Activated CD4-positive, alpha-beta memory T cell treated with anti-CD3 and anti-CD28 coated beads for 36 hours (primary cell): ENCODE results near the gene PPT1. TPM values are rescaled to one million over a fixed set of nuclear protein-coding genes. Genes with fewer than 3 reads are reported as not detected.
A peak's percentile ranks its signal among the peaks of the same experiment; 100 is the strongest.

Experiments used
- CTCF ChIA-PET: fragments of 350-600 bp; sonication (Branson Sonifier 250); formaldehyde crosslinking; loops from one replicate; lab custom pipeline; 2021; ENCODE audit warnings: antibody characterized with exemption, inconsistent platforms; lab: Charles Lee
- POLR2A ChIA-PET: fragments of 350-600 bp; sonication (Branson Sonifier 250); formaldehyde crosslinking; loops from one replicate; lab custom pipeline; 2021; ENCODE audit warnings: antibody characterized with exemption; lab: Charles Lee
- DNase-seq: peaks from one replicate; pipeline ENCODE4 v3.0.0-alpha.2; 2020
- H3K27ac Mint-ChIP-seq: one replicate; pipeline ENCODE4 v1.8.0; 2021; ENCODE audit warnings: mixed read lengths
- H3K27me3 Mint-ChIP-seq: one replicate; pipeline ENCODE4 v1.8.0; 2021; ENCODE audit warnings: mixed read lengths
- H3K36me3 Mint-ChIP-seq: one replicate; pipeline ENCODE4 v1.8.0; 2021; ENCODE audit warnings: mixed read lengths
- H3K4me1 Mint-ChIP-seq: one replicate; pipeline ENCODE4 v1.8.0; 2021; ENCODE audit warnings: low read depth, mixed read lengths
- H3K4me3 Mint-ChIP-seq: one replicate; pipeline ENCODE4 v1.8.0; 2021; ENCODE audit warnings: mild to moderate bottlenecking, mixed read lengths
- H3K9me3 Mint-ChIP-seq: one replicate; pipeline ENCODE4 v1.8.0; 2021; ENCODE audit warnings: mixed read lengths
- intact Hi-C: fragments of 100-400 bp; cut with micrococcal nuclease; formaldehyde crosslinking; loops from one replicate; pipeline ENCODE4 v1.15.1; 2023
- total RNA-seq, 2 experiments: library from RNA; stranded (reverse); gene quantifications; one replicate each; pipeline ENCODE4 v1.2.3, GENCODE V29; 2021

Gene PPT1
- total RNA-seq, 2 experiments from 2014 or later, result 67.1 to 67.4 TPM

- Mint-ChIP-seq H3K27ac (peak overlapping the region; percentile 68), H3K9me3 (no peaks in the 10 kb centered on the region), H3K4me1 (peaks cover 58% of the 10 kb centered on the region), H3K36me3 (peaks cover 75% of the 10 kb centered on the region), H3K4me3 (no peak overlapping the region), H3K27me3 (no peaks in the 10 kb centered on the region)
- POLR2A ChIA-PET, result interaction anchor here (0.7 kb wide), 1 partner anchor 321 kb away, joined by 4 read pairs; no protein-coding TSS in a partner anchor
- no peak for DNase-seq
- CTCF ChIA-PET, result interaction anchor here (0.9 to 4.7 kb wide), 3 partner anchors 13 to 79 kb away, joined by 4 to 25 read pairs (median 8); no protein-coding TSS in a partner anchor
- intact Hi-C loops, result no loop called here
These were observed 32.1 kb downstream of the PPT1 start for GRCh38 chr1:40064797-40065499.

- ChIA-PET POLR2A (interaction anchor here (0.9 to 1.6 kb wide), 4 partner anchors 15 to 313 kb away, joined by 3 to 8 read pairs (median 4); partner anchors contain the start of genes CAP1 and SMAP2), CTCF (interaction anchor here (0.6 to 1.9 kb wide), 12 partner anchors 17 to 508 kb away, joined by 3 to 9 read pairs (median 4); partner anchors contain the start of gene CAP1)
- DNase-seq, result no peak
- intact Hi-C loops, result loop anchor here (2.0 kb wide), 1 partner anchor 45 kb away; no protein-coding TSS in a partner anchor
- H3K4me1 Mint-ChIP-seq, result peaks cover 83% of the 10 kb centered on the region
- peak overlapping the region; percentile 78 for H3K27ac Mint-ChIP-seq
- H3K27me3 Mint-ChIP-seq, result no peaks in the 10 kb centered on the region
- peaks cover 58% of the 10 kb centered on the region for H3K36me3 Mint-ChIP-seq
- H3K9me3 Mint-ChIP-seq, result no peaks in the 10 kb centered on the region
- no peak overlapping the region for H3K4me3 Mint-ChIP-seq
These were observed 36.9 kb downstream of the PPT1 start for GRCh38 chr1:40059960-40060750.

- Mint-ChIP-seq H3K27ac (peak overlapping the region; percentile 78), H3K4me1 (peaks cover 84% of the 10 kb centered on the region), H3K36me3 (peaks cover 54% of the 10 kb centered on the region), H3K4me3 (peak overlapping the region; percentile 30), H3K9me3 (no peaks in the 10 kb centered on the region), H3K27me3 (no peaks in the 10 kb centered on the region)
- POLR2A ChIA-PET, result interaction anchor here (1.0 to 1.6 kb wide), 4 partner anchors 10 to 20 kb away, joined by 3 to 16 read pairs (median 6); partner anchors contain the start of gene CAP1
- intact Hi-C loops, result loop anchor here (2.0 kb wide), 1 partner anchor 45 kb away; no protein-coding TSS in a partner anchor
- DNase-seq, result no peak
- CTCF ChIA-PET, result interaction anchor here (0.6 to 1.9 kb wide), 9 partner anchors 19 to 509 kb away, joined by 3 to 9 read pairs (median 3); partner anchors contain the start of gene CAP1
These were observed 37.6 kb downstream of the PPT1 start for GRCh38 chr1:40059338-40059959.

DNA sequence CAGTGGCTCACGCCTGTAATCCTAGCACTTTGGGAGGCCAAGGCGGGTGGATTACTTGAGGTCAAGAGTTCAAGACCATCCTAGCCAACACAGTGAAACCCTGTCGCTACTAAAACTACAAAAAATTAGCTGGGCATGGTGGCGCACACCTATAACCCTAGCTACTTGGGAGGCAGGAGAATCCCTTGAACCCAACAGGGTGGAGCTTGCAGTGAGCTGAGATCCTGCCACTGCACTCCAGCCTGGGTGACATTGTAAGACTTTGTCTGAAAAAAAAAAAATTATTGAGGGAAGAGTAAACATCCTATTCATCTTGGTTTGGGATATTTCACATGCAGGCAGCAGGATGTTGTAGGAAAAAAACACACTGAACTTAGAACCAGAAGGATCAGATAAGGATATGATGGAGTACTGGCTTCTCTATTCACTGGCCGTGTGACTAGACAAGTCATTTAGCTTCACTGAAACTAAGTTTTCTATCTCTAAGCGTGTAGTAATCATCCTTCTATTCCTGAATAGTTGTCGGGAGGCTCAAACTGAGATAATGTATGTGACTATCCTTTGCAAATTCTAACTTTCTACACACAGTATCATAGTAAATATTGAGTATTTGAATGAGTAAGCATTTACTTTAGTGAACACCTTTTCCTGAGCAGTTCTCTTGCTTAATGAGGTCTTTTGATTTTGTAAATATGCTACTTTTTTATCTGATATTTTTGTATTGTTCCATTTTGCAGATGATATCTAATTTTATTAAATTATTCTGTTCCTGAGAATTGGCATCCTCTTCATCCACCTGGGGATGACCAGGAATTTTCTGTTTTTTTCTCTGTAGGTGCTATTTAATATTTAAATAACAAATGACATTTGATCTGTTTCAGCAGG lies 38.4 kb downstream of the PPT1 start:
- no peak overlapping the region for H3K4me3 Mint-ChIP-seq
- intact Hi-C loops, result loop anchor here (1.0 to 2.0 kb wide), 2 partner anchors 8 to 46 kb away; no protein-coding TSS in a partner anchor
- H3K27me3 Mint-ChIP-seq, result no peaks in the 10 kb centered on the region
- H3K9me3 Mint-ChIP-seq, result no peaks in the 10 kb centered on the region
- peaks cover 48% of the 10 kb centered on the region for H3K36me3 Mint-ChIP-seq
- ChIA-PET CTCF (interaction anchor here (0.6 to 1.8 kb wide), 5 partner anchors 19 to 717 kb away, joined by 3 to 9 read pairs (median 4); partner anchors contain the start of gene CAP1), POLR2A (interaction anchor here (0.9 to 1.4 kb wide), 3 partner anchors 10 to 18 kb away, joined by 4 to 16 read pairs (median 6); partner anchors contain the start of gene CAP1)
- peak overlapping the region; percentile 78 for H3K27ac Mint-ChIP-seq
- DNase-seq, result no peak
- peaks cover 82% of the 10 kb centered on the region for H3K4me1 Mint-ChIP-seq

DNA sequence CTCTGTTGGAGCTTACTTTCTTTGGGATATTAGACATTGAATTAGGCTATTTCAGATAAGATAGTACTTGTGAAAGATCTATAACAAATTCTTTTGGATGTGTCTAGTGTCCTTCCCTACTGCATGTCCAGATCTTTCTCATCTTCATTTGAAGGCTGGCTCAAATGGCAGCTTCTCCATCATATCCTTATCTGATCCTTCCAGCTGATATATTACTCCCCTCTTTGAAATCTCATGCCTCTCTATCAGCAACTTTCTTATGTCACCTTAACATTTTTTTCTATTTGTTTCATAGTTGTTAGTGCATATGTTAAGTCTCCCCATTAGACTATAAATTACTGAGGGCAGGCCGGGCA lies 39.0 kb downstream of the PPT1 start:
- Mint-ChIP-seq H3K36me3 (peaks cover 46% of the 10 kb centered on the region), H3K4me1 (peaks cover 82% of the 10 kb centered on the region), H3K27ac (peak overlapping the region; percentile 78), H3K27me3 (no peaks in the 10 kb centered on the region), H3K9me3 (no peaks in the 10 kb centered on the region), H3K4me3 (no peak overlapping the region)
- DNase-seq, result no peak
- ChIA-PET POLR2A (interaction anchor here (0.9 to 1.4 kb wide), 3 partner anchors 9 to 17 kb away, joined by 4 to 16 read pairs (median 6); partner anchors contain the start of gene CAP1), CTCF (interaction anchor here (0.9 to 2.0 kb wide), 5 partner anchors 21 to 139 kb away, joined by 3 to 7 read pairs (median 3); no protein-coding TSS in a partner anchor)
- intact Hi-C loops, result loop anchor here (1.0 to 2.0 kb wide), 2 partner anchors 8 to 47 kb away; no protein-coding TSS in a partner anchor

- intact Hi-C loops, result loop anchor here (1.0 to 2.0 kb wide), 2 partner anchors 7 to 47 kb away; no protein-coding TSS in a partner anchor
- Mint-ChIP-seq H3K9me3 (no peaks in the 10 kb centered on the region), H3K27me3 (no peaks in the 10 kb centered on the region), H3K4me1 (peaks cover 86% of the 10 kb centered on the region), H3K4me3 (no peak overlapping the region), H3K27ac (peak overlapping the region; percentile 70), H3K36me3 (peaks cover 44% of the 10 kb centered on the region)
- ChIA-PET CTCF (interaction anchor here (0.9 to 2.0 kb wide), 5 partner anchors 21 to 138 kb away, joined by 3 to 7 read pairs (median 3); no protein-coding TSS in a partner anchor), POLR2A (interaction anchor here (0.6 to 1.1 kb wide), 2 partner anchors 14 to 17 kb away, joined by 3 to 6 read pairs; partner anchors contain the start of gene CAP1)
- no peak for DNase-seq
These were observed 39.6 kb downstream of the PPT1 start for GRCh38 chr1:40057310-40058030.

DNA sequence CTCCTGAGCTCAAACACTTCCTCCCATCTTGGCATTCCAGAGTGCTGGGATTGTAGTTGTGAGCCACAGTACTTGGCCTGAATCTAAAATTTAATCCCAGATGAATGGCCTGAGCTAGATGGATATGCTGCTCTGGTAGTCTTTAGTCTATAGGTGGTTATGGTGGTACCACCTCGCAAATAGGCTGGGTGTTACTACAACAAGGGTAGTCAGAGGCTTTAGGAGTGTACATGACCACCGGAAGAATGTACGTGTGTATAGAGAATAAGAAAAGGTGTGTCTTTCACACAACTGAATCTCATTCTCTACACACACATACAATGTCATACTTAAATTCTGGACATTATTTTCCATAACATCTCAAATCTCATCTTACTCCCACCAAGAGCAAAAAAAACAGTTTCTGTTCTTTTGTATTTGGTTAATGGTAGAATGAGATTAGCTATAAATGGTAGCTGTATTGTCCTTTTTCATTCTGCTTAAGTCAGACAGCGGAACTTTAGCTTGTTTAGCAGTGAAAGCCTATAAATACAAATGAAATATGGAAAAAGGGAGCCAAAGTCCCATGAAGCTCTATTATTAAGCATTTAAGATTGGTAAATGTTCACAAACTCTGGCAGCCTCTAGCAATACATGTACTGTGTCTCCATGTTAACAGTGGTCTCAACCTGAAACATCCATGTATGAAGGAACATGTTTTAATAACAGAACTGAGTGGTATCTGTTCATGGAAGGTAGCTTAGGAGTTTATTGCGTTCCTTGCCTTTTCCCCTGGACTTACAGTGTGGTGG lies 40.3 kb downstream of the PPT1 start:
- CTCF ChIA-PET, result interaction anchor here (1.1 to 2.0 kb wide), 3 partner anchors 22 to 25 kb away, joined by 3 to 7 read pairs (median 6); no protein-coding TSS in a partner anchor
- intact Hi-C loops, result no loop called here
- Mint-ChIP-seq H3K36me3 (peaks cover 44% of the 10 kb centered on the region), H3K27me3 (no peaks in the 10 kb centered on the region), H3K4me3 (no peak overlapping the region), H3K4me1 (peaks cover 86% of the 10 kb centered on the region), H3K27ac (peak overlapping the region; percentile 70), H3K9me3 (no peaks in the 10 kb centered on the region)
- DNase-seq, result no peak
- POLR2A ChIA-PET, result interaction anchor here (0.6 kb wide), 1 partner anchor 13 kb away, joined by 3 read pairs; no protein-coding TSS in a partner anchor

DNA sequence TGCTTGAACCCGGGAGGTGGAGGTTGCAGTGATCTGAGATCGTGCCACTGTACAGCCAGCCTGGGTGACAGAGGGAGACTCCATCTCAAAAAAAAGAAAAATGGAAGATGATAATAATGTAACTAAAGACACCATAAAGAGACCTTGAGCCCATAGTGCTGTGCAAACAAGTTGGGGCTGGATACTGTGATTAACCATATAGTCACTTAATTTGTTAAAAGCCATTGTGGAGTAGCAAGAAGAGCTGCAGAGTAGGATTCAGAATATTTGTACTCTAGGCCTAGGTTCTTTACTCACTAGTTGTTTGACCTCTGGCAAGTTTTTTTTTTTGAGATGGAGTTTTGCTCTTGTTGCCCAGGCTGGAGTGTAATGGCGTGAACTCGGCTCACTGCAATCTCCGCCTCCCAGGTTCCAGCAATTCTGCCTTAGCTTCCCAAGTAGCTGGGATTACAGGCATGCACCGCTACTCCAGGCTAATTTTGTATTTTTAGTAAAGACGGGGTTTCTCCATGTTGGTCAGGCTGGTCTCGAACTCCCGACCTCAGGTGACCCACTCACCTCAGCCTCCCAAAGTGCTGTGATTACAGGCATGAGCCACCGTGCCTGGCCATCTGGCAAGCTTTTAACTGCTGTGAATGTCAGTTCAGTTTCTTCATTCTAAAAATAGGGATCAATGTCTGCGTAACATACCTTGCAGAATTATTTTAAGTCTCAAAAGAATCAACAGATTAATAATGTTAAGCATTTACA lies 43.7 kb downstream of the PPT1 start:
- Mint-ChIP-seq H3K4me3 (no peak overlapping the region), H3K9me3 (no peaks in the 10 kb centered on the region), H3K4me1 (peaks cover 83% of the 10 kb centered on the region), H3K36me3 (peaks cover 32% of the 10 kb centered on the region), H3K27me3 (no peaks in the 10 kb centered on the region), H3K27ac (peak overlapping the region; percentile 57)
- ChIA-PET POLR2A (no interaction called here), CTCF (interaction anchor here (0.6 to 1.4 kb wide), 2 partner anchors 32 to 188 kb away, joined by 3 to 4 read pairs; no protein-coding TSS in a partner anchor)
- intact Hi-C loops, result no loop called here
- DNase-seq, result no peak

GRCh38 chr1:40050863-40051262 lies 46.2 kb downstream of the PPT1 start:
- H3K27ac Mint-ChIP-seq, result peak overlapping the region; percentile 82
- ChIA-PET POLR2A (interaction anchor here (3.8 kb wide), 1 partner anchor 10 kb away, joined by 27 read pairs; the partner anchor contains the start of gene CAP1), CTCF (interaction anchor here (0.7 to 1.7 kb wide), 5 partner anchors 11 to 264 kb away, joined by 3 read pairs; no protein-coding TSS in a partner anchor)
- H3K27me3 Mint-ChIP-seq, result no peaks in the 10 kb centered on the region
- no peaks in the 10 kb centered on the region for H3K9me3 Mint-ChIP-seq
- H3K36me3 Mint-ChIP-seq, result peaks cover 32% of the 10 kb centered on the region
- no peak for DNase-seq
- intact Hi-C loops, result loop anchor here (1.0 kb wide), 1 partner anchor 7 kb away; no protein-coding TSS in a partner anchor
- H3K4me3 Mint-ChIP-seq, result no peak overlapping the region
- peaks cover 77% of the 10 kb centered on the region for H3K4me1 Mint-ChIP-seq
